Naive thymus-derived CD4-positive, alpha-beta T cell (primary cell): ENCODE data around the gene CCL5. TPM values are rescaled to one million over a fixed set of nuclear protein-coding genes. Genes with fewer than 3 reads are reported as not detected.

Experiments used
- ATAC-seq: fragments of 150-1000 bp; cut with Tn5 transposase; 2 replicates; pipeline ENCODE4 v1.10.0; 2021; ENCODE audit warnings: mild to moderate bottlenecking, moderate library complexity
- CTCF ChIA-PET: fragments of 350-600 bp; sonication (Branson Sonifier 250); formaldehyde crosslinking; loops from one replicate; lab custom pipeline; 2021; ENCODE audit warnings: antibody characterized with exemption; lab: Charles Lee
- POLR2A ChIA-PET: fragments of 350-600 bp; sonication (Branson Sonifier 250); formaldehyde crosslinking; loops from one replicate; lab custom pipeline; 2021; ENCODE audit warnings: antibody characterized with exemption, inconsistent platforms; lab: Charles Lee
- DNase-seq, 9 donors: peaks; one replicate each; pipeline versions ENCODE4 v3.0.0 to v3.0.0-alpha.2; 2020 to 2022; ENCODE audit warnings: mixed read lengths in 1 of 9
- H3K27ac ChIP-seq: one replicate; pipeline ENCODE4 v1.7.0; 2013; ENCODE audit warnings: mild to moderate bottlenecking, low read depth, low read length, moderate library complexity
- H3K27me3 ChIP-seq, 2 donors: one replicate each; pipeline ENCODE4 v1.7.0; 2013; ENCODE audit warnings: low read length in 2 of 2, mild to moderate bottlenecking in 2 of 2, moderate library complexity in 2 of 2; ENCODE audit not compliant: control insufficient read depth in 2 of 2, insufficient read depth in 2 of 2
- H3K36me3 ChIP-seq, 3 experiments: 1 replicate in 2 of 3; 2 replicates in 1 of 3; pipeline ENCODE4 v1.7.0; 2013; ENCODE audit warnings: low read length in 3 of 3, mild to moderate bottlenecking in 3 of 3, moderate library complexity in 1 of 3; ENCODE audit not compliant: insufficient read depth in 3 of 3, control insufficient read depth in 2 of 3
- H3K4me1 ChIP-seq, 2 donors: one replicate each; pipeline ENCODE4 v1.7.0; 2013; ENCODE audit warnings: low read length in 2 of 2, mild to moderate bottlenecking in 2 of 2, moderate library complexity in 1 of 2; ENCODE audit not compliant: control insufficient read depth in 2 of 2, insufficient read depth in 2 of 2
- H3K4me3 ChIP-seq: 2 replicates; pipeline ENCODE4 v1.7.0; 2013; ENCODE audit warnings: mild to moderate bottlenecking, low read length
- H3K9me3 ChIP-seq, 3 experiments: 1 replicate in 2 of 3; 2 replicates in 1 of 3; pipeline ENCODE4 v1.7.0; 2013; ENCODE audit warnings: low read length in 3 of 3; ENCODE audit not compliant: control insufficient read depth in 2 of 3
- H3K27ac Mint-ChIP-seq, 9 donors: one replicate each; pipeline ENCODE4 v1.8.0; 2020 to 2022; ENCODE audit warnings: mixed read lengths in 9 of 9, mild to moderate bottlenecking in 8 of 9, moderate library complexity in 5 of 9, inconsistent platforms in 2 of 9
- H3K27me3 Mint-ChIP-seq, 5 donors: one replicate each; pipeline ENCODE4 v1.8.0; 2021 to 2022; ENCODE audit warnings: mixed read lengths in 5 of 5, mild to moderate bottlenecking in 1 of 5
- H3K36me3 Mint-ChIP-seq, 5 donors: one replicate each; pipeline ENCODE4 v1.8.0; 2020 to 2022; ENCODE audit warnings: mixed read lengths in 5 of 5, mild to moderate bottlenecking in 3 of 5, inconsistent platforms in 1 of 5
- H3K4me1 Mint-ChIP-seq, 7 donors: one replicate each; pipeline ENCODE4 v1.8.0; 2020 to 2022; ENCODE audit warnings: mixed read lengths in 7 of 7, mild to moderate bottlenecking in 3 of 7, inconsistent platforms in 1 of 7
- H3K4me3 Mint-ChIP-seq, 10 donors: one replicate each; pipeline ENCODE4 v1.8.0; 2020 to 2022; ENCODE audit warnings: mild to moderate bottlenecking in 10 of 10, mixed read lengths in 10 of 10, moderate library complexity in 6 of 10, inconsistent platforms in 2 of 10
- H3K9me3 Mint-ChIP-seq, 11 donors: one replicate each; pipeline ENCODE4 v1.8.0; 2020 to 2022; ENCODE audit warnings: mixed read lengths in 11 of 11, mild to moderate bottlenecking in 4 of 11, inconsistent platforms in 1 of 11, moderate library complexity in 1 of 11
- intact Hi-C, 2 donors: fragments of 100-400 bp; cut with micrococcal nuclease; formaldehyde crosslinking; loops; one replicate each; pipeline ENCODE4 v1.15.1; 2023
- polyA plus RNA-seq, 2 donors: library from polyadenylated mRNA; unstranded; fragments of 300-500 nt; fragmentation: Illumina TruSeq; gene quantifications; one replicate each; pipeline ENCODE4 v1.2.3, GENCODE V29; 2021
- total RNA-seq, 6 experiments: library from RNA in 5 of 6; stranded (reverse) in 5 of 6; gene quantifications; 1 replicate in 5 of 6; 2 replicates in 1 of 6; pipeline ENCODE4 v1.2.3 and lab custom pipeline; 2021 to 2026

CCL5 gene
- total and polyA plus RNA-seq, 7 experiments from 2014 or later = 2.8 to 192 (median 17.4) TPM

GRCh38 chr17:35892091-35893035 lies 12.2 kb upstream of the CCL5 start:
- Mint-ChIP-seq H3K36me3 (peaks cover 0 to 14% (median 0%) of the 10 kb centered on the region in 5 donors), H3K27me3 (peaks cover 0 to 5% (median 0%) of the 10 kb centered on the region in 5 donors), H3K4me1 (peaks cover 0 to 62% (median 7%) of the 10 kb centered on the region in 7 donors), H3K4me3 (peak overlapping the region in 1 of 10 donors; percentile 46), H3K27ac (peak overlapping the region in 1 of 9 donors; percentile 89), H3K9me3 (peaks cover 0 to 2% (median 0%) of the 10 kb centered on the region in 11 donors)
- CTCF ChIA-PET = no interaction called here
- no peaks in the 10 kb centered on the region for H3K36me3 ChIP-seq
- no peak overlapping the region for H3K4me3 ChIP-seq
- intact Hi-C loops = loop anchor here in 1 of 2 donors (5.0 kb wide), 1 partner anchor 45 kb away; no protein-coding TSS in a partner anchor
- H3K27ac ChIP-seq = no peak overlapping the region
- ATAC-seq (peak; percentile 45), DNase-seq (peak in 1 of 9 donors; percentile 61)
- H3K27me3 ChIP-seq = no peaks in the 10 kb centered on the region
- H3K4me1 ChIP-seq = peaks cover 0 to 71% of the 10 kb centered on the region in 2 donors
- H3K9me3 ChIP-seq = no peaks in the 10 kb centered on the region
- POLR2A ChIA-PET = no interaction called here

GRCh38 chr17:35891269-35891668 lies 11.1 kb upstream of the CCL5 start:
- ChIA-PET CTCF (no interaction called here), POLR2A (no interaction called here)
- ATAC-seq (no peak), DNase-seq (no peak)
- peaks cover 0 to 61% (median 7%) of the 10 kb centered on the region in 7 donors for H3K4me1 Mint-ChIP-seq
- intact Hi-C loops = loop anchor here in 1 of 2 donors (5.0 kb wide), 1 partner anchor 44 kb away; no protein-coding TSS in a partner anchor
- H3K36me3 Mint-ChIP-seq = peaks cover 0 to 14% (median 0%) of the 10 kb centered on the region in 5 donors
- H3K27ac Mint-ChIP-seq = peak overlapping the region in 1 of 9 donors; percentile 89
- peaks cover 0 to 2% (median 0%) of the 10 kb centered on the region in 11 donors for H3K9me3 Mint-ChIP-seq
- peaks cover 0 to 5% (median 0%) of the 10 kb centered on the region in 5 donors for H3K27me3 Mint-ChIP-seq
- H3K9me3 ChIP-seq = no peaks in the 10 kb centered on the region
- no peak overlapping the region for H3K27ac ChIP-seq
- H3K4me1 ChIP-seq = peaks cover 0 to 60% of the 10 kb centered on the region in 2 donors
- H3K4me3 Mint-ChIP-seq = peak overlapping the region in 1 of 10 donors; percentile 64
- H3K4me3 ChIP-seq = no peak overlapping the region
- no peaks in the 10 kb centered on the region for H3K27me3 ChIP-seq
- H3K36me3 ChIP-seq = no peaks in the 10 kb centered on the region

GRCh38 chr17:35890774-35891155 lies 10.6 kb upstream of the CCL5 start:
- ChIA-PET CTCF (no interaction called here), POLR2A (no interaction called here)
- H3K4me3 Mint-ChIP-seq = peak overlapping the region in 1 of 10 donors; percentile 64
- intact Hi-C loops = loop anchor here in 1 of 2 donors (1.0 to 5.0 kb wide), 2 partner anchors 10 to 43 kb away; partner anchors contain the start of gene CCL5
- no peaks in the 10 kb centered on the region for H3K27me3 Mint-ChIP-seq
- peak overlapping the region in 3 of 9 donors; percentile 58 to 89 (median 76) for H3K27ac Mint-ChIP-seq
- Histone ChIP-seq H3K4me1 (peaks cover 0 to 55% of the 10 kb centered on the region in 2 donors), H3K9me3 (no peaks in the 10 kb centered on the region), H3K27ac (no peak overlapping the region), H3K4me3 (no peak overlapping the region), H3K36me3 (no peaks in the 10 kb centered on the region), H3K27me3 (no peaks in the 10 kb centered on the region)
- peaks cover 0 to 2% (median 0%) of the 10 kb centered on the region in 11 donors for H3K9me3 Mint-ChIP-seq
- ATAC-seq (peak; percentile 69), DNase-seq (peak in 1 of 9 donors; percentile 54)
- H3K36me3 Mint-ChIP-seq = peaks cover 0 to 14% (median 0%) of the 10 kb centered on the region in 5 donors
- H3K4me1 Mint-ChIP-seq = peaks cover 0 to 56% (median 7%) of the 10 kb centered on the region in 7 donors

GRCh38 chr17:35889818-35890773 lies 9.9 kb upstream of the CCL5 start:
- Mint-ChIP-seq H3K9me3 (peaks cover 0 to 2% (median 0%) of the 10 kb centered on the region in 11 donors), H3K4me1 (peaks cover 0 to 52% (median 7%) of the 10 kb centered on the region in 7 donors), H3K27me3 (no peaks in the 10 kb centered on the region)

GRCh38 chr17:35889241-35889640 lies 9.1 kb upstream of the CCL5 start:
- ChIA-PET CTCF (no interaction called here), POLR2A (no interaction called here)
- no peaks in the 10 kb centered on the region for H3K36me3 ChIP-seq
- peaks cover 0 to 49% of the 10 kb centered on the region in 2 donors for H3K4me1 ChIP-seq
- DNase-seq = no peak
- peaks cover 0 to 2% (median 0%) of the 10 kb centered on the region in 11 donors for H3K9me3 Mint-ChIP-seq
- no peaks in the 10 kb centered on the region for H3K27me3 ChIP-seq
- H3K4me1 Mint-ChIP-seq = peaks cover 0 to 51% (median 7%) of the 10 kb centered on the region in 7 donors
- no peak overlapping the region for H3K4me3 ChIP-seq
- intact Hi-C loops = no loop called here
- peak; percentile 65 for ATAC-seq
- peak overlapping the region in 1 of 9 donors; percentile 89 for H3K27ac Mint-ChIP-seq
- no peaks in the 10 kb centered on the region for H3K9me3 ChIP-seq
- peaks cover 0 to 10% (median 0%) of the 10 kb centered on the region in 5 donors for H3K36me3 Mint-ChIP-seq
- H3K27me3 Mint-ChIP-seq = no peaks in the 10 kb centered on the region
- no peak overlapping the region for H3K27ac ChIP-seq
- peak overlapping the region in 2 of 10 donors; percentile 14 to 15 for H3K4me3 Mint-ChIP-seq

More at GRCh38 chr17:35889818-35890773, 9.9 kb upstream of the CCL5 start:
- Histone ChIP-seq H3K9me3 (no peaks in the 10 kb centered on the region), H3K4me3 (no peak overlapping the region), H3K36me3 (no peaks in the 10 kb centered on the region), H3K27me3 (no peaks in the 10 kb centered on the region), H3K27ac (no peak overlapping the region), H3K4me1 (peaks cover 0 to 49% of the 10 kb centered on the region in 2 donors)
- ChIA-PET CTCF (no interaction called here), POLR2A (no interaction called here)
- Mint-ChIP-seq H3K36me3 (peaks cover 0 to 11% (median 0%) of the 10 kb centered on the region in 5 donors), H3K27ac (peak overlapping the region in 3 of 9 donors; percentile 49 to 89 (median 58)), H3K4me3 (peak overlapping the region in 1 of 10 donors; percentile 75)
- peak; percentile 22 for ATAC-seq
- intact Hi-C loops = loop anchor here in 1 of 2 donors (1.0 to 5.0 kb wide), 2 partner anchors 10 to 43 kb away; partner anchors contain the start of gene CCL5
- DNase-seq = no peak
